K562 (cell line): ENCODE data around the gene CYB5D1. TPM values are rescaled to one million over a fixed set of nuclear protein-coding genes. Genes with fewer than 3 reads are reported as not detected.

Experiments
- CBX8 ChIP-seq: fragments of 200-600 bp; sonication (generic); IDR thresholded peaks from 2 replicates; pipeline ENCODE4 v1.6.1; 2012; ENCODE audit warnings: borderline replicate concordance, mixed run types, low read depth, mild to moderate bottlenecking, moderate library complexity, mixed read lengths, low read length, control low read depth, inconsistent platforms; ENCODE audit not compliant: poor library complexity, severe bottlenecking; ENCODE audit errors: extremely low read depth
- CHAMP1 ChIP-seq: fragments of 450-650 bp; IDR thresholded peaks from 2 replicates; pipeline ENCODE4 v1.6.1; 2016; ENCODE audit warnings: mild to moderate bottlenecking
- FUS ChIP-seq: fragments of 200-400 bp; formaldehyde crosslinking; optimal IDR thresholded peaks from 2 replicates; pipeline ENCODE3; 2017; ENCODE audit warnings: low read depth, low read length
- KDM5B ChIP-seq: fragments of 200-600 bp; sonication (generic); IDR thresholded peaks from 2 replicates; pipeline ENCODE4 v1.6.1; 2012; ENCODE audit warnings: low read depth, mild to moderate bottlenecking, moderate library complexity, low read length, control low read depth, inconsistent platforms; ENCODE audit not compliant: insufficient replicate concordance
- KLF6 ChIP-seq: fragments of 250-450 bp; sonication (Bioruptor Pico); IDR thresholded peaks from 2 replicates; pipeline ENCODE4 v1.4.0; 2020; ENCODE audit warnings: mild to moderate bottlenecking, moderate library complexity, borderline replicate concordance
- MBD2 ChIP-seq: sonication (generic); IDR thresholded peaks from 2 replicates; pipeline ENCODE4 v1.6.1; 2016; ENCODE audit warnings: low read depth, borderline replicate concordance
- NFATC3 ChIP-seq: fragments of 450-650 bp; IDR thresholded peaks from 2 replicates; pipeline ENCODE4 v1.6.1; 2017; ENCODE audit warnings: mild to moderate bottlenecking
- RBM34 ChIP-seq: fragments of 200-400 bp; formaldehyde crosslinking; IDR thresholded peaks from 2 replicates; pipeline ENCODE4 v1.6.1; 2018; ENCODE audit warnings: low read length, borderline replicate concordance; ENCODE audit not compliant: insufficient read depth
- TEAD2 ChIP-seq: fragments of 450-650 bp; IDR thresholded peaks from 2 replicates; pipeline ENCODE4 v1.6.1; 2016; ENCODE audit warnings: missing genetic modification characterization, control low read depth, missing compliant biosample characterization
- ZHX1 ChIP-seq: fragments of 150-350 bp; conservative IDR thresholded peaks from 2 replicates; pipeline ENCODE4 v1.6.1; 2014; ENCODE audit warnings: low read length
- ZNF140 ChIP-seq: fragments of 250-450 bp; sonication (Bioruptor Pico); IDR thresholded peaks from 2 replicates; pipeline ENCODE4 v1.8.0; 2021; ENCODE audit warnings: moderate library complexity, mild to moderate bottlenecking, inconsistent platforms
- ZNF143 ChIP-seq: sonication (generic); formaldehyde crosslinking; IDR thresholded peaks from 2 replicates; pipeline ENCODE4 v1.9.0; 2022; ENCODE audit warnings: mild to moderate bottlenecking, missing genetic modification reagents
- ZNF316 ChIP-seq: fragments of 450-650 bp; IDR thresholded peaks from 2 replicates; pipeline ENCODE4 v1.6.1; 2016
- ZNF584 ChIP-seq: fragments of 200-800 bp; sonication (Bioruptor generic); IDR thresholded peaks from 2 replicates; pipeline ENCODE4 v1.6.1; 2016; ENCODE audit warnings: low read depth, mild to moderate bottlenecking, missing genetic modification characterization, missing compliant biosample characterization
- polyA plus RNA-seq, 8 experiments: library from polyadenylated mRNA; depleted of rRNA in 4 of 8; stranded (reverse) in 5 of 8; unstranded in 3 of 8; fragments of >200 nt; fragmentation: Nextera tagmentation in 2 of 8; fragmentation: Illumina TruSeq in 1 of 8; extraction: Ambion mirVana in 2 of 8; extraction: Trizol in 1 of 8; gene quantifications; 2 replicates each; pipeline versions ENCODE4 v1.2.1 to v1.2.3, GENCODE V29; 2011 to 2014; ENCODE audit warnings: inconsistent platforms in 1 of 8, missing spikeins in 1 of 8
- total RNA-seq, 7 experiments: library from RNA; depleted of rRNA in 6 of 7; stranded (reverse); fragments of >200 nt in 6 of 7; fragmentation: Illumina TruSeq in 2 of 7; extraction: Trizol in 2 of 7; gene quantifications; 2 replicates each; pipeline versions ENCODE4 v1.2.1 to v1.2.3, GENCODE V29; 2011 to 2021; ENCODE audit warnings: low replicate concordance in 1 of 7
- TF ChIP-seq, protein P1 (sequence below): IDR thresholded peaks from 2 replicates; pipeline ENCODE4 v1.6.1; 2011; ENCODE audit warnings: borderline replicate concordance, low read depth, mild to moderate bottlenecking, moderate library complexity, low read length; ENCODE audit not compliant: insufficient read depth, poor library complexity, severe bottlenecking
- TF ChIP-seq, protein P2 (sequence below), 2 experiments: fragments of 450-650 bp; IDR thresholded peaks; 2 replicates each; pipeline ENCODE4 v1.6.1; 2016

Gene CYB5D1
- total and polyA plus RNA-seq, 9 of the 15 experiments (the other 6 are each of a cell fraction or from before 2014, with no cell fraction given), result 2.4 to 7.9 (median 5.7) TPM

- TF ChIP-seq KDM5B (no peak), CBX8 (no peak), ZNF140 (CRISPR knock-in tag) (no peak), ZNF316 (no peak), ZHX1 (0 out of 2 replicates have a peak, but pooled peaks have one; percentile 70), KLF6 (no peak), RBM34 (no peak), ZNF143 (CRISPR knock-in tag) (no peak), ZNF584 (CRISPR knock-in tag) (no peak), CHAMP1 (peak; percentile 95; the same call in 1 of the 2 replicates), TEAD2 (no peak), NFATC3 (no peak), FUS (no peak), MBD2 (0 out of 2 replicates have a peak, but pooled peaks have one; percentile 13)
- TF ChIP-seq, protein P1, sequence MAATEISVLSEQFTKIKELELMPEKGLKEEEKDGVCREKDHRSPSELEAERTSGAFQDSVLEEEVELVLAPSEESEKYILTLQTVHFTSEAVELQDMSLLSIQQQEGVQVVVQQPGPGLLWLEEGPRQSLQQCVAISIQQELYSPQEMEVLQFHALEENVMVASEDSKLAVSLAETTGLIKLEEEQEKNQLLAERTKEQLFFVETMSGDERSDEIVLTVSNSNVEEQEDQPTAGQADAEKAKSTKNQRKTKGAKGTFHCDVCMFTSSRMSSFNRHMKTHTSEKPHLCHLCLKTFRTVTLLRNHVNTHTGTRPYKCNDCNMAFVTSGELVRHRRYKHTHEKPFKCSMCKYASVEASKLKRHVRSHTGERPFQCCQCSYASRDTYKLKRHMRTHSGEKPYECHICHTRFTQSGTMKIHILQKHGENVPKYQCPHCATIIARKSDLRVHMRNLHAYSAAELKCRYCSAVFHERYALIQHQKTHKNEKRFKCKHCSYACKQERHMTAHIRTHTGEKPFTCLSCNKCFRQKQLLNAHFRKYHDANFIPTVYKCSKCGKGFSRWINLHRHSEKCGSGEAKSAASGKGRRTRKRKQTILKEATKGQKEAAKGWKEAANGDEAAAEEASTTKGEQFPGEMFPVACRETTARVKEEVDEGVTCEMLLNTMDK, result peak; percentile 5
- TF ChIP-seq, protein P2, sequence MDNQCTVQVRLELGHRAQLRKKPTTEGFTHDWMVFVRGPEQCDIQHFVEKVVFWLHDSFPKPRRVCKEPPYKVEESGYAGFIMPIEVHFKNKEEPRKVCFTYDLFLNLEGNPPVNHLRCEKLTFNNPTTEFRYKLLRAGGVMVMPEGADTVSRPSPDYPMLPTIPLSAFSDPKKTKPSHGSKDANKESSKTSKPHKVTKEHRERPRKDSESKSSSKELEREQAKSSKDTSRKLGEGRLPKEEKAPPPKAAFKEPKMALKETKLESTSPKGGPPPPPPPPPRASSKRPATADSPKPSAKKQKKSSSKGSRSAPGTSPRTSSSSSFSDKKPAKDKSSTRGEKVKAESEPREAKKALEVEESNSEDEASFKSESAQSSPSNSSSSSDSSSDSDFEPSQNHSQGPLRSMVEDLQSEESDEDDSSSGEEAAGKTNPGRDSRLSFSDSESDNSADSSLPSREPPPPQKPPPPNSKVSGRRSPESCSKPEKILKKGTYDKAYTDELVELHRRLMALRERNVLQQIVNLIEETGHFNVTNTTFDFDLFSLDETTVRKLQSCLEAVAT (IDR thresholded peaks at IDR 0.05), result peak in 1 of 2 experiments; percentile 90; a peak in 2 of 4 replicates
Measured at GRCh38 chr17:7851438-7852261, 6.2 kb upstream of the CYB5D1 start (continued).
